H9 (cell line): Measurements from ENCODE around the gene IFT80. TPM values are rescaled to one million over a fixed set of nuclear protein-coding genes. Genes with fewer than 3 reads are reported as not detected.

Source experiments
- DNase-seq: peaks from one replicate; pipeline ENCODE4 v3.0.0-alpha.2; 2017
- H2AFZ ChIP-seq: one replicate; pipeline ENCODE4 v1.6.1; 2013; ENCODE audit warnings: mild to moderate bottlenecking, low read length, control low read depth, moderate library complexity
- H2AK5ac ChIP-seq: 2 replicates; pipeline ENCODE4 v1.6.1; 2013; ENCODE audit warnings: low read length, control low read depth, mixed read lengths; ENCODE audit not compliant: insufficient read length
- H2BK120ac ChIP-seq: one replicate; pipeline ENCODE4 v1.6.1; 2013; ENCODE audit warnings: low read depth, mild to moderate bottlenecking, low read length, control low read depth, inconsistent platforms; ENCODE audit not compliant: poor library complexity, severe bottlenecking
- H2BK12ac ChIP-seq: 2 replicates; pipeline ENCODE4 v1.6.1; 2013; ENCODE audit warnings: low read length, control low read depth, mixed read lengths, low read depth; ENCODE audit not compliant: insufficient read length
- H2BK15ac ChIP-seq: 2 replicates; pipeline ENCODE4 v1.6.1; 2013; ENCODE audit warnings: low read depth, low read length, control low read depth
- H2BK20ac ChIP-seq: one replicate; pipeline ENCODE4 v1.6.1; 2013; ENCODE audit warnings: low read depth, mild to moderate bottlenecking, low read length, control low read depth, inconsistent platforms; ENCODE audit not compliant: poor library complexity, severe bottlenecking
- H2BK5ac ChIP-seq: 2 replicates; pipeline ENCODE4 v1.6.1; 2013; ENCODE audit warnings: low read length, control low read depth, mixed read lengths; ENCODE audit not compliant: insufficient read length
- H3K14ac ChIP-seq: 2 replicates; pipeline ENCODE4 v1.6.1; 2013; ENCODE audit warnings: low read length, control low read depth; ENCODE audit not compliant: insufficient read depth
- H3K18ac ChIP-seq: 2 replicates; pipeline ENCODE4 v1.6.1; 2013; ENCODE audit warnings: low read depth, mild to moderate bottlenecking, mixed read lengths, low read length, control low read depth; ENCODE audit not compliant: insufficient read length
- H3K23ac ChIP-seq: 2 replicates; pipeline ENCODE4 v1.6.1; 2013; ENCODE audit warnings: low read length, control low read depth, mixed read lengths, low read depth; ENCODE audit not compliant: insufficient read length
- H3K23me2 ChIP-seq: 2 replicates; pipeline ENCODE4 v1.6.1; 2013; ENCODE audit warnings: low read depth, mild to moderate bottlenecking, mixed read lengths, low read length, control low read depth; ENCODE audit not compliant: insufficient read length, poor library complexity, severe bottlenecking
- H3K27ac ChIP-seq: 2 replicates; pipeline ENCODE4 v1.5.1; 2013; ENCODE audit warnings: low read length, control low read depth, mixed read lengths, low read depth; ENCODE audit not compliant: insufficient read length
- H3K27me3 ChIP-seq: 2 replicates; pipeline ENCODE4 v1.6.1; 2013; ENCODE audit warnings: low read length, control low read depth, inconsistent platforms; ENCODE audit not compliant: insufficient read depth
- H3K4ac ChIP-seq: 2 replicates; pipeline ENCODE4 v1.6.1; 2013; ENCODE audit warnings: low read depth, mild to moderate bottlenecking, control low read depth, inconsistent platforms, low read length, moderate library complexity
- H3K4me1 ChIP-seq: 2 replicates; pipeline ENCODE4 v1.6.1; 2013; ENCODE audit warnings: low read length, control low read depth, inconsistent platforms; ENCODE audit not compliant: insufficient read depth
- H3K4me2 ChIP-seq: 2 replicates; pipeline ENCODE4 v1.6.1; 2013; ENCODE audit warnings: low read length, control low read depth, mixed read lengths; ENCODE audit not compliant: insufficient read length, insufficient read depth
- H3K56ac ChIP-seq: 2 replicates; pipeline ENCODE4 v1.6.1; 2013; ENCODE audit warnings: low read depth, mild to moderate bottlenecking, mixed read lengths, low read length, control low read depth; ENCODE audit not compliant: insufficient read length
- H3K79me1 ChIP-seq: 2 replicates; pipeline ENCODE4 v1.6.1; 2013; ENCODE audit warnings: low read depth, mild to moderate bottlenecking, moderate library complexity, low read length, control low read depth, inconsistent platforms; ENCODE audit not compliant: insufficient read depth, poor library complexity, severe bottlenecking
- H3K79me2 ChIP-seq: 2 replicates; pipeline ENCODE4 v1.6.1; 2013; ENCODE audit warnings: low read length, control low read depth, inconsistent platforms; ENCODE audit not compliant: insufficient read depth
- H3K9ac ChIP-seq: 2 replicates; pipeline ENCODE4 v1.6.1; 2013; ENCODE audit warnings: low read length, control low read depth, mixed read lengths; ENCODE audit not compliant: insufficient read length; ENCODE audit errors: extremely low read depth
- H3K9me3 ChIP-seq: one replicate; pipeline ENCODE4 v1.6.1; 2013; ENCODE audit warnings: low read depth, low read length, inconsistent platforms; ENCODE audit not compliant: control insufficient read depth
- H3T11ph ChIP-seq: one replicate; pipeline ENCODE4 v1.6.1; 2013; ENCODE audit warnings: mild to moderate bottlenecking, low read length, control low read depth, inconsistent platforms
- H4K20me1 ChIP-seq: one replicate; pipeline ENCODE4 v1.6.1; 2013; ENCODE audit not compliant: control insufficient read depth, insufficient read length, insufficient read depth
- H4K5ac ChIP-seq: 2 replicates; pipeline ENCODE4 v1.6.1; 2013; ENCODE audit warnings: low read depth, mild to moderate bottlenecking, mixed read lengths, low read length, control low read depth; ENCODE audit not compliant: insufficient read length
- H4K8ac ChIP-seq: replicated peaks from 2 replicates; pipeline ENCODE4 v1.6.1; 2013; ENCODE audit warnings: low read length, control low read depth, mixed read lengths, low read depth; ENCODE audit not compliant: insufficient read length
- H4K91ac ChIP-seq: 2 replicates; pipeline ENCODE4 v1.6.1; 2013; ENCODE audit warnings: low read depth, mild to moderate bottlenecking, moderate library complexity, mixed read lengths, low read length, control low read depth; ENCODE audit not compliant: insufficient read length
- H3K27ac Mint-ChIP-seq, 3 experiments: 2 replicates in 2 of 3; 3 replicates in 1 of 3; pipeline ENCODE4 v1.8.0; 2020 to 2021; ENCODE audit warnings: mixed read lengths in 3 of 3, mild to moderate bottlenecking in 1 of 3, moderate library complexity in 1 of 3
- H3K27me3 Mint-ChIP-seq: 2 replicates; pipeline ENCODE4 v1.8.0; 2021; ENCODE audit warnings: low read depth, mild to moderate bottlenecking, moderate library complexity, mixed read lengths
- H3K36me3 Mint-ChIP-seq, 3 experiments: 2 replicates in 2 of 3; 3 replicates in 1 of 3; pipeline ENCODE4 v1.8.0; 2020 to 2021; ENCODE audit warnings: low read depth in 3 of 3, mixed read lengths in 3 of 3; ENCODE audit not compliant: insufficient read depth in 1 of 3
- H3K4me1 Mint-ChIP-seq, 2 experiments: 2 replicates each; pipeline ENCODE4 v1.8.0; 2020; ENCODE audit warnings: mixed read lengths in 2 of 2
- H3K4me3 Mint-ChIP-seq, 2 experiments: 2 replicates in 1 of 2; 3 replicates in 1 of 2; pipeline ENCODE4 v1.8.0; 2020 to 2021; ENCODE audit warnings: mild to moderate bottlenecking in 2 of 2, mixed read lengths in 2 of 2, moderate library complexity in 1 of 2
- H3K9me3 Mint-ChIP-seq, 2 experiments: 2 replicates in 1 of 2; 3 replicates in 1 of 2; pipeline ENCODE4 v1.8.0; 2020; ENCODE audit warnings: mild to moderate bottlenecking in 2 of 2, mixed read lengths in 2 of 2, moderate library complexity in 1 of 2
- CTCF ChIP-seq: fragments of 200-600 bp; sonication (generic); conservative IDR thresholded peaks from 3 replicates; pipeline ENCODE4 v1.8.0; 2021; ENCODE audit warnings: antibody characterized with exemption, mild to moderate bottlenecking
- WGBS: extraction: QIAGEN DNeasy Blood & Tissue Kit; methylation state at CpG from one replicate; pipeline ENCODE4 v1.1.7; 2013; ENCODE audit warnings: missing lambda C conversion rate, low lambda C conversion rate, mixed read lengths; ENCODE audit not compliant: insufficient read length; ENCODE audit errors: extremely low coverage; 5-methylcytosine and 5-hydroxymethylcytosine counted together
- total RNA-seq: library from RNA; stranded (reverse); gene quantifications from 2 replicates; pipeline ENCODE4 v1.2.1, GENCODE V29; 2021

IFT80 gene
- total RNA-seq, 1 experiment from 2014 or later = 29.0 TPM

- H3K4ac ChIP-seq = no peak overlapping the region
- DNase-seq = no peak
- no peaks in the 10 kb centered on the region for H3K9me3 ChIP-seq
- Mint-ChIP-seq H3K4me1 (peaks cover 2 to 7% of the 10 kb centered on the region in 2 experiments; a peak in 2 of 4 replicates), H3K9me3 (no peaks in the 10 kb centered on the region), H3K4me3 (no peak overlapping the region), H3K27me3 (no peaks in the 10 kb centered on the region), H3K27ac (no peak overlapping the region), H3K36me3 (peaks cover 0 to 5% (median 0%) of the 10 kb centered on the region in 3 experiments; a peak in 4 of 7 replicates)
- no peak overlapping the region for H2BK12ac ChIP-seq
- H2AFZ ChIP-seq = no peak overlapping the region
- H4K8ac ChIP-seq = no peak overlapping the region
- no peak overlapping the region for H3T11ph ChIP-seq
- H2BK20ac ChIP-seq = no peak overlapping the region
- no peak overlapping the region for H3K14ac ChIP-seq
- no peak overlapping the region for H3K23ac ChIP-seq
- H3K23me2 ChIP-seq = no peaks in the 10 kb centered on the region
- no peak overlapping the region for H3K27ac ChIP-seq
- no peak overlapping the region for H3K18ac ChIP-seq
- no peak overlapping the region for H2BK5ac ChIP-seq
- no peak for TF ChIP-seq CTCF
- H3K4me2 ChIP-seq = no peak overlapping the region
- no peak overlapping the region for H2BK120ac ChIP-seq
- H4K91ac ChIP-seq = no peak overlapping the region
- no CpG with 5 or more reads among the region's 5 CpGs for WGBS
- no peak overlapping the region for H3K56ac ChIP-seq
- no peaks in the 10 kb centered on the region for H3K4me1 ChIP-seq
- H4K5ac ChIP-seq = no peak overlapping the region
- no peak overlapping the region for H3K9ac ChIP-seq
- H2BK15ac ChIP-seq = no peak overlapping the region
- H4K20me1 ChIP-seq = no peaks in the 10 kb centered on the region
- H2AK5ac ChIP-seq = no peak overlapping the region
- H3K79me1 ChIP-seq = no peaks in the 10 kb centered on the region
- H3K79me2 ChIP-seq = no peaks in the 10 kb centered on the region
- no peaks in the 10 kb centered on the region for H3K27me3 ChIP-seq
Observed at GRCh38 chr3:160291290-160291908, 107.6 kb downstream of the IFT80 start.
